HAP-1 (cell line): ENCODE measurements around the gene CCNL2.
"Not testable (repeated sequence)": the region's sequence is repeated elsewhere in the genome, so short reads cannot be mapped to it uniquely, and the experiment has no call there.

Experiments used
- DNase-seq, 2 experiments: peaks; one replicate each; pipeline ENCODE4 v3.0.0-alpha.2; 2016 to 2020; ENCODE audit warnings: low spot score in 2 of 2
- H3K27me3 ChIP-seq: fragments of 250-450 bp; sonication (Bioruptor Pico); 2 replicates; pipeline ENCODE4 v1.5.1; 2020; ENCODE audit warnings: low read depth, mild to moderate bottlenecking, moderate library complexity
- H3K36me3 ChIP-seq: fragments of 250-450 bp; sonication (Bioruptor Pico); replicated peaks from 2 replicates; pipeline ENCODE4 v1.5.1; 2020; ENCODE audit warnings: mild to moderate bottlenecking
- H3K4me1 ChIP-seq: fragments of 250-450 bp; sonication (Bioruptor Pico); 2 replicates; pipeline ENCODE4 v1.5.1; 2020; ENCODE audit warnings: mild to moderate bottlenecking
- H3K4me3 ChIP-seq: fragments of 250-450 bp; sonication (Bioruptor Pico); 2 replicates; pipeline ENCODE4 v1.5.1; 2020; ENCODE audit warnings: mild to moderate bottlenecking, moderate library complexity
- H3K9me3 ChIP-seq: fragments of 250-450 bp; sonication (Bioruptor Pico); 2 replicates; pipeline ENCODE4 v1.5.1; 2020; ENCODE audit warnings: mild to moderate bottlenecking, moderate library complexity
- in situ Hi-C: fragments of 300-500 bp; cut with MboI; formaldehyde crosslinking; loops from 3 replicates; pipeline ENCODE4 v1.14.3; 2020; ENCODE audit warnings: low sequenced_read_pairs, inconsistent platforms, mixed read lengths

CCNL2 gene

DNA sequence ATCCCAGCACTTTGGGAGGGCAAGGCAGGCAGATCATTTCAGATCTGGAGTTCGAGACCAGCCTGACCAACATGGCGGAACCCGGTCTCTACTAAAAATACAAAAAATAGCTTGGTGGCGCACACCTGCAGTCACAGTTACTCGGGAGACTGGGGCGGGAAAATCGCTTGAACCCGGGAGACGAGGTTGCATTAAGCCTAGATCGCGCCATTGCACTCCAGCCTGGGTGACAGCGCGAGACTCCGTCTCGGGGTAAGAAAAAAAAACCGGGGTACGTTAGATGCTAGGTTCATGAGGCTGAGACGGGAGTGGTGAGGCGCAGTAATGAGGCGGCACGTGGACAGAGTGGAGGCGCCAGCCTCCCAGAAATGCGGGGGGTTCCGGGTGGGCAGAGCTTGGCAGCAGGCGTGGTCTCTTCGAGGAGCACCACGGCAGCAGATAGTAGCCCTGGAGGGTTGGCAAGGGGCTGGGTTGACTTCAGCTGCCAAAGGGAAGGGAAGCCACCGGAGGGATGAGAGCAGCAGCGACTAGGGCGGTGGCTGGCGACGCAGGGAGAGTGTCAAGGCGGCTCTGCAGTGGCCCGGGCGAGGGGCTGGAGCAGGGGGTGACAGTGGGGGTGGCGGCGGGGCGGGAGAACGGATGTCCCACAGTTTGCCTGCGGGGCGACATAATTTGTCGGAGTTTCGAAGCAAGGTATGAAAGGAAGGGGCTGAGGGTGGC is 7.1 kb upstream of the CCNL2 start:
- DNase-seq: no peak
- in situ Hi-C loops: no loop called here
- no peaks in the 10 kb centered on the region for H3K9me3 ChIP-seq
- peaks cover 34% of the 10 kb centered on the region for H3K4me1 ChIP-seq
- H3K4me3 ChIP-seq: peak overlapping the region; percentile 93
- peaks cover 72% of the 10 kb centered on the region for H3K36me3 ChIP-seq
- H3K27me3 ChIP-seq: no peaks in the 10 kb centered on the region

DNA sequence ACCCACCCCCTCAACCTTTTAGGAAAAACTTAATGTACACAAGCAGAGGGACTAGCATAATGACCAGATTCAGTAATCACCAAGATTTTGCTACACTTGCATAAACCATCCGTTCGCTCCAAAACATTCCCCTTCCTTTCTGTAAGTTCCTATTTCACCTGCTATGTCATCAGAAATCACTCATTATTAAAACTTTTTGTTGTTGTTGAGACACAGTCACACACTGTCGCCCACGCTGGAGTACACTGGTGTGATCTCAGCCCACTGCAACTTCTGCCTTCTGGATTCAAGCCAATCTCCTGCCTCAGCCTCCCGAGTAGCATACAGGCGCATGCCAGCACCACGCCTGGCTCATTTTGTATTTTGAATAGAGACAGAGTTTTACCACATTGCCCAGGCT is 4.5 kb upstream of the CCNL2 start:
- Histone ChIP-seq H3K27me3 (no peaks in the 10 kb centered on the region), H3K4me3 (no peak overlapping the region), H3K4me1 (peaks cover 22% of the 10 kb centered on the region), H3K9me3 (no peaks in the 10 kb centered on the region), H3K36me3 (peaks cover 80% of the 10 kb centered on the region)
- no peak for DNase-seq
- in situ Hi-C loops: loop anchor here (5.0 kb wide), 1 partner anchor 34 kb away; the partner anchor contains the start of gene VWA1

GRCh38 chr1:1402901-1403392 is 3.8 kb upstream of the CCNL2 start:
- not testable (repeated sequence) for DNase-seq, H3K27me3 ChIP-seq, H3K4me3 ChIP-seq, H3K9me3 ChIP-seq
- in situ Hi-C loops: loop anchor here (5.0 kb wide), 1 partner anchor 34 kb away; the partner anchor contains the start of gene VWA1
- peaks cover 79% of the 10 kb centered on the region for H3K36me3 ChIP-seq
- peaks cover 17% of the 10 kb centered on the region for H3K4me1 ChIP-seq

DNA sequence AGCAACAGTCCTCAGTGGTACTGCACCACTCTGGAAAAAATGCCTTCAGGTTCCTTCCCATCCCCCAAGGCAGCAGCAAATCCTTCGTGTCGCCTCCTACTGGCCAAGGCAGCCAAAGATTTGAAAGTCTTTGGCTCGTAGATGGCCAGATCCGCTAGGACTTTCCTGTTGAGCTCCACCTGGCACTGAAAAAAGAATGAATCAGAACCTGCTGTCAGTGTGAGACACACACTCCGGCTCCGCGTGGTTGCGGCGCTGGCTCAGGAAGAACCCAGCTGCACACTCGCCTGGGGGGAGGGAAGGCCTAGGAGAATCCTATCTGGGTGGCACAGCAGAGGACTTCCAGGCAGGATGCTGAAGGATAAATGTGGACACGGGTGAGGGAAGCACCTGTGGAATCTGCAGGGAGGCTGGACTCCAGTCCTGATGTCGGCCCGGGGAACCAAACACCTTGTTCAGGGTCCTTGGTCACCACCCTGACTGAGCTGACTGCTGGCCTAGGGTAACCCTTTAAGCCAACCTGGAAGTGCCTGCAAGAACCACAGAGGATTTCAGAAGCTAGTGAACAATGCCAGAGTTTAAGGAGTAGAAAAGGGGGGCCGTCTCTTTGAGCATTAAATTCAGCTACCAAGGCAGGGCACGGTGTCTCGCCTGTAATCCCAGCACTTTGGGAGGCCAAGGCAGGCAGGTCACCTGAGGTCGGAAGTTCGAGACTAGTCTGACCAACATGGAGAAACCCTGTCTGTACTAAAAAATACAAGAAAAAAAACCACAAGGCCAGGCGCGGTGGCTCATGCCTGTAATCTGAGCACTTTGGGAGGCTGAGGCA is 3.2 kb upstream of the CCNL2 start:
- Histone ChIP-seq H3K36me3 (peaks cover 83% of the 10 kb centered on the region), H3K4me1 (peaks cover 22% of the 10 kb centered on the region), H3K9me3 (no peaks in the 10 kb centered on the region), H3K4me3 (no peak overlapping the region), H3K27me3 (no peaks in the 10 kb centered on the region)
- peak; percentile 57 to 79 for DNase-seq
- in situ Hi-C loops: loop anchor here (5.0 kb wide), 1 partner anchor 35 kb away; the partner anchor contains the start of gene VWA1

GRCh38 chr1:1401457-1402010 is 2.4 kb upstream of the CCNL2 start:
- Histone ChIP-seq H3K36me3 (peaks cover 85% of the 10 kb centered on the region), H3K27me3 (no peaks in the 10 kb centered on the region), H3K4me3 (no peak overlapping the region), H3K4me1 (peaks cover 22% of the 10 kb centered on the region), H3K9me3 (no peaks in the 10 kb centered on the region)
- no peak for DNase-seq
- in situ Hi-C loops: loop anchor here (5.0 kb wide), 1 partner anchor 36 kb away; the partner anchor contains the start of gene VWA1

DNA sequence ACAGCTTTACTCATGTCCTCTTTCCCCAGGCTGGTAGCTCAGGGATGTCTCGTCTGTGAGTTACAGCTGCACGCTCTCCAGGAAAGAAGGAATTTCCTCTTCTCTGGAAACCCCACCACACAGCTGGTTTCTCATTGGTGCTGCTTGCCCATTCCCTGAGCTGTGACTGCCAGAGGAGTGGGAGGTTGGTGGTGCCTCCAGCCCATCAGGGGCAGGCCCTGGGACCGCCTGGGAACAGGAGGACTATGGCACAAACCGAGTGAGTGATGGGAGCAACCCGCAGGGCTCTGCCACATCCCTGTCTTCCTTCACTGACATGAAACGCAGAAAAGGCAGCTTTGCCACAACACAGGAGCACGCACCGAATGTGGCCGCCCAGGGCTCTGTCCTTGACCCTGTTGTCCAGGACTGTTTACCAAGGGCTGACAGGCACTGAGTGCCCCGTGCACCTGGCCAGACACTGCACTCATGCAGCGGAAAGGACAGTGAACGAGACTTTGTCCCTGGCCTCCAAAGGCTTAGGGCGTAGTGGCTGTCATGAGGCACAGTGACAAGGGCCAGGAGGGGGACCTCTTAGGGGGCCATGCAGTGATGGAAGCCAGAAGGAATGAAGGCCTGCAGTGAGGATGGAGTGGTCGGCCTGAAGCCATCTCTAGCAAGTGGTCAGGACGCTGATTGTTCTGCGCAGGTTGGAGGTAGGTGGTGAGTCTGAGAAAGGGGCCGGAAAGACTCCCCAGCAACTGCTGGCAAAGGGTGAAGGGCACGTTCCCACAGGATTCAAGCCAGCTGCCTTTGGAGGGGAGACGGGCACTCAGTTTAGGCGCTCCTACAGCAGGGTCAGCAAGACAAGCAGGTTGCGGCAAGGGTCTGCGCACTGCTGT is 1.7 kb upstream of the CCNL2 start:
- Histone ChIP-seq H3K9me3 (no peaks in the 10 kb centered on the region), H3K27me3 (no peaks in the 10 kb centered on the region), H3K36me3 (peaks cover 85% of the 10 kb centered on the region), H3K4me3 (peak overlapping the region; percentile 99), H3K4me1 (peaks cover 17% of the 10 kb centered on the region)
- in situ Hi-C loops: loop anchor here (5.0 kb wide), 1 partner anchor 36 kb away; the partner anchor contains the start of gene VWA1
- DNase-seq: no peak

- DNase-seq: peak in 1 of 2 experiments; percentile 48
- Histone ChIP-seq H3K4me1 (peaks cover 13% of the 10 kb centered on the region), H3K4me3 (peak overlapping the region; percentile 99), H3K36me3 (peaks cover 85% of the 10 kb centered on the region), H3K27me3 (no peaks in the 10 kb centered on the region), H3K9me3 (no peaks in the 10 kb centered on the region)
- in situ Hi-C loops: loop anchor here (5.0 to 10.0 kb wide), 2 partner anchors 37 to 95 kb away; partner anchors contain the start of gene VWA1
Observed at GRCh38 chr1:1399872-1400575, 889 bp upstream of the CCNL2 start.

DNA sequence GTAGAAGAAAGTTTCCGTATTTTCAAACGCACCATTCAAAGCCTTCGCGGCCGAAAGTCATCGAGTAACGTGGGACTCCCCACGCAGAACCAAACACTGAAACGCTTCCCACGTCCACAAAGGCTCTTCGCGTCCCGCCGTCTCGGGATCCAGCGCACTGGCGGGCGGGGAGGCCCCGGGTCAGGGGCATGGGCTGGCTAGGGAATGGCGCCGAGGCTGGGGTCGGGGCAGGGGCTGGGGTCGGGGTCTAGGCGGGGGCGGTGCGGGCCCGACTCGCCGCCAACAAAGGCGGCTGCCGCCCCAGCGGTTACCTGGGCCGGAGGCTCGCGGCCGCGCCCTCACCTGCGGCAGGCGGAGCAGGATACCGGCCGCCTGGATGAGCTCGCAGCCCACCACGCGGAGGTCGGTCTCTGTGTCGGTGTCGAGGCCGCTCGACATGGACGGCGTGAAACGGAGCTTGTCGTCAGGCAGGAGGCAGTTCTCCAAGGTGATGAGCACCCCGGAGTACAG is 403 bp downstream of the CCNL2 start:
- Histone ChIP-seq H3K36me3 (peaks cover 85% of the 10 kb centered on the region), H3K27me3 (no peaks in the 10 kb centered on the region), H3K4me3 (peak overlapping the region; percentile 99), H3K4me1 (peaks cover 13% of the 10 kb centered on the region), H3K9me3 (no peaks in the 10 kb centered on the region)
- no peak for DNase-seq
- in situ Hi-C loops: loop anchor here (10.0 kb wide), 1 partner anchor 96 kb away; no protein-coding TSS in a partner anchor

- H3K36me3 ChIP-seq: peaks cover 85% of the 10 kb centered on the region
- no peak for DNase-seq
- in situ Hi-C loops: loop anchor here (10.0 kb wide), 1 partner anchor 97 kb away; no protein-coding TSS in a partner anchor
- peaks cover 13% of the 10 kb centered on the region for H3K4me1 ChIP-seq
- no peaks in the 10 kb centered on the region for H3K27me3 ChIP-seq
- peak overlapping the region; percentile 99 for H3K4me3 ChIP-seq
- no peaks in the 10 kb centered on the region for H3K9me3 ChIP-seq
Observed at GRCh38 chr1:1397839-1398523, 1.2 kb downstream of the CCNL2 start.

GRCh38 chr1:1395166-1395565 is 4.0 kb downstream of the CCNL2 start:
- in situ Hi-C loops: loop anchor here (10.0 kb wide), 1 partner anchor 100 kb away; no protein-coding TSS in a partner anchor
- no peaks in the 10 kb centered on the region for H3K9me3 ChIP-seq
- H3K4me3 ChIP-seq: no peak overlapping the region
- no peaks in the 10 kb centered on the region for H3K27me3 ChIP-seq
- peaks cover 5% of the 10 kb centered on the region; the same call in 1 of the 2 replicates for H3K4me1 ChIP-seq
- DNase-seq: no peak
- H3K36me3 ChIP-seq: peaks cover 85% of the 10 kb centered on the region

DNA sequence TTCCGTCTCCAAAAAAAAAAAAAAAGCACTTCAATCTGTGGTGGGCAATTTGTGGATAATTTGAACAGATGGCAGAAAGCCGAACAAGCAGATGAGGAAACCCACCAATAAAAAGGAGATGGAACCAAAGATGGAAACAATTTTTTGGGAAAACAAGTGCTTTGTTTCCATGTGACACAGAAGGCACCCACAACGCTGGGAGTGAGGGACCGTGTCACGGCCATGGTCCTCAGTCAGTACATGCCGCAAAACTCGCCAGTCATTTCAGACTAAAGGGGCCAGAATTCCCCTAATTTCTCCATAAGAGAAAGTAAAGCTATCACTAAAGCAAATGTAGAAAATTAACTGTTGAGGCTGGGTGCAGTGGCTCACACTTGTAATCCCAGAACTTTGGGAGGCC is 5.0 kb downstream of the CCNL2 start:
- Histone ChIP-seq H3K36me3 (peaks cover 91% of the 10 kb centered on the region), H3K4me1 (peaks cover 5% of the 10 kb centered on the region; the same call in 1 of the 2 replicates), H3K27me3 (no peaks in the 10 kb centered on the region), H3K4me3 (no peak overlapping the region), H3K9me3 (no peaks in the 10 kb centered on the region)
- no peak for DNase-seq
- in situ Hi-C loops: loop anchor here (10.0 kb wide), 1 partner anchor 101 kb away; no protein-coding TSS in a partner anchor
